Stimulated activated CD4-positive, alpha-beta T cell treated with anti-CD3 and anti-CD28 coated beads, Interleukin-2, amount 100 ng/mL, for 4 hours (primary cell): ENCODE results near the gene ADAMTSL4.
"Not testable (repeated sequence)": the region's sequence is repeated elsewhere in the genome, so short reads cannot be mapped to it uniquely, and the experiment has no call there.

ENCODE experiments used
- DNase-seq: peaks from one replicate; pipeline ENCODE4 v3.0.0-alpha.2; 2020; ENCODE audit warnings: low read depth

Gene ADAMTSL4

GRCh38 chr1:150555198-150555970 is 6.2 kb downstream of the ADAMTSL4 start:
- DNase-seq: no peak

- no peak for DNase-seq
Observed at GRCh38 chr1:150555971-150556865, 7.0 kb downstream of the ADAMTSL4 start.

- DNase-seq: no peak
Observed at GRCh38 chr1:150557065-150557600, 7.9 kb downstream of the ADAMTSL4 start.

- DNase-seq: no peak
Observed at GRCh38 chr1:150557813-150558212, 8.6 kb downstream of the ADAMTSL4 start.

- no peak for DNase-seq
Observed at GRCh38 chr1:150558303-150558704, 9.1 kb downstream of the ADAMTSL4 start.

- DNase-seq: no peak
Observed at GRCh38 chr1:150558761-150559655, 9.8 kb downstream of the ADAMTSL4 start.

GRCh38 chr1:150559656-150560010 is 10.4 kb downstream of the ADAMTSL4 start:
- no peak for DNase-seq

GRCh38 chr1:150560011-150560438 is 10.8 kb downstream of the ADAMTSL4 start:
- DNase-seq: peak; percentile 57

- peak; percentile 77 for DNase-seq
Observed at GRCh38 chr1:150560576-150561253, 11.5 kb downstream of the ADAMTSL4 start.

GRCh38 chr1:150561254-150561973 is 12.2 kb downstream of the ADAMTSL4 start:
- DNase-seq: no peak

GRCh38 chr1:150561974-150562445 is 12.8 kb downstream of the ADAMTSL4 start:
- peak; percentile 89 for DNase-seq

- DNase-seq: peak; percentile 57
Observed at GRCh38 chr1:150562446-150563339, 13.5 kb downstream of the ADAMTSL4 start.

- no peak for DNase-seq
Observed at GRCh38 chr1:150563340-150564038, 14.3 kb downstream of the ADAMTSL4 start.

GRCh38 chr1:150564051-150564991 is 15.1 kb downstream of the ADAMTSL4 start:
- no peak for DNase-seq

- DNase-seq: not testable (repeated sequence)
Observed at GRCh38 chr1:150565240-150565991, 16.2 kb downstream of the ADAMTSL4 start.

GRCh38 chr1:150566589-150567340 is 17.6 kb downstream of the ADAMTSL4 start:
- no peak for DNase-seq
